Epithelial cell of esophagus (primary cell): ENCODE data around the gene HTT.
"Not testable (repeated sequence)": the region's sequence is repeated elsewhere in the genome, so short reads cannot be mapped to it uniquely, and the experiment has no call there.

ENCODE experiments used
- DNase-seq: peaks from one replicate; pipeline ENCODE4 v3.0.0; 2010; ENCODE audit warnings: low read depth
- H3K4me3 ChIP-seq: 2 replicates; pipeline ENCODE4 v1.5.1; 2011; ENCODE audit warnings: mild to moderate bottlenecking, low read length, control low read depth
- CTCF ChIP-seq: IDR thresholded peaks from 2 replicates; pipeline ENCODE4 v1.5.1; 2011; ENCODE audit warnings: low read depth, mild to moderate bottlenecking, low read length, control low read depth, inconsistent platforms; ENCODE audit not compliant: insufficient read depth; ENCODE audit errors: missing control alignments

HTT gene

GRCh38 chr4:3083732-3084131, 9.3 kb downstream of the HTT start:
- H3K4me3 ChIP-seq: no peak overlapping the region
- no peak for TF ChIP-seq CTCF
- DNase-seq: no peak

- no peak for TF ChIP-seq CTCF
- no peak overlapping the region for H3K4me3 ChIP-seq
- DNase-seq: no peak
Measured at GRCh38 chr4:3085948-3086670, 11.6 kb downstream of the HTT start.

- DNase-seq: no peak
- no peak for TF ChIP-seq CTCF
- no peak overlapping the region for H3K4me3 ChIP-seq
Measured at GRCh38 chr4:3087115-3087797, 12.8 kb downstream of the HTT start.

GRCh38 chr4:3091464-3091863, 17.0 kb downstream of the HTT start:
- no peak for TF ChIP-seq CTCF
- no peak overlapping the region for H3K4me3 ChIP-seq
- DNase-seq: no peak

- not testable (repeated sequence) for H3K4me3 ChIP-seq, DNase-seq
Measured at GRCh38 chr4:3094701-3095100, 20.2 kb downstream of the HTT start.

GRCh38 chr4:3096202-3096601, 21.7 kb downstream of the HTT start:
- TF ChIP-seq CTCF: no peak
- DNase-seq: no peak
- no peak overlapping the region for H3K4me3 ChIP-seq

GRCh38 chr4:3098346-3098745, 23.9 kb downstream of the HTT start:
- H3K4me3 ChIP-seq: no peak overlapping the region
- DNase-seq: no peak
- TF ChIP-seq CTCF: no peak
